GM11168 (cell line): ENCODE measurements around the gene FOXL2NB.

Experiments used
- in situ Hi-C: fragments of 300-500 bp; cut with MboI; formaldehyde crosslinking; loops from one replicate; pipeline ENCODE4 v1.12.0; 2022; ENCODE audit warnings: low sequenced_read_pairs; ENCODE audit not compliant: unreplicated experiment

The FOXL2NB gene

DNA sequence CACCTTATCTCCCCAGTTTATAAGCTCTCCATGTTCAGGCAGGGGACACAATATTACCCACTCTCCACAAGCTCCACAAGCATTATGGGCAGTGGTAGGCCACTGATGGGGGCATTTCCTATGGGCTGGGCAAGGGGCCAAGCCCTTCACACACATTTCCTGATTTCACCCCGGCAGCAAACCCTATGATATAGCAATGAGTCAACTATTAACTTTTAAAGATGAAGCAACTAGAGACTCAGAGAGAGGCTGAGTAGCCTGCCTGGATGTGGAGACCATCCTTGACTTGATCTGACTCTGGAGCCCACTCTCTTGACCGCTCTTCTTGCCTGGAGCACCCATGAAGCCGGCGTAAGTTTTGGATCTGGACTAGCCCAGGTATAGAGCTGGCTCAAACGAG, 27.4 kb downstream of the FOXL2NB start:
- in situ Hi-C loops: no loop called here

- in situ Hi-C loops: no loop called here
Observed at GRCh38 chr3:138975351-138975750, 28.3 kb downstream of the FOXL2NB start.

DNA sequence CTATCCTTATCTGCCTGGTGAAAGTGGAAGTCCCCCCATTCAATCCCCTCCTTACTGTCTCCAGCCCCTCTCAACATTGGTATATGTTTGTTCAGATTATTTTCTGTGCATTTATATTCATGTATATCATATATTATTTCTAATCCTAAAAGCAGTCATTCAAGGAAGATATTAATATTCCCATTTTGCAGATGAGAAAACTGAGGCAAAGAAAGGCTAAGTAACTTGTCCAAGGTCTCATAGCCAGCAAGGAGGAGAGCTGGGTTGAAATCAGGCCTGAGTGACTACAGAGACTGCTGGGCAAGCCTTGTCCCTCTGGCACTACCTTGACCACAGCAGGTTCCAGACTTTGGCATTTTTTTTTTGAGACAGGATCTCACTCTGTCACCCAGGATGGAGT, 29.0 kb downstream of the FOXL2NB start:
- in situ Hi-C loops: no loop called here

- in situ Hi-C loops: no loop called here
Observed at GRCh38 chr3:138984816-138985215, 37.8 kb downstream of the FOXL2NB start.

- in situ Hi-C loops: no loop called here
Observed at GRCh38 chr3:138985932-138986331, 38.9 kb downstream of the FOXL2NB start.

DNA sequence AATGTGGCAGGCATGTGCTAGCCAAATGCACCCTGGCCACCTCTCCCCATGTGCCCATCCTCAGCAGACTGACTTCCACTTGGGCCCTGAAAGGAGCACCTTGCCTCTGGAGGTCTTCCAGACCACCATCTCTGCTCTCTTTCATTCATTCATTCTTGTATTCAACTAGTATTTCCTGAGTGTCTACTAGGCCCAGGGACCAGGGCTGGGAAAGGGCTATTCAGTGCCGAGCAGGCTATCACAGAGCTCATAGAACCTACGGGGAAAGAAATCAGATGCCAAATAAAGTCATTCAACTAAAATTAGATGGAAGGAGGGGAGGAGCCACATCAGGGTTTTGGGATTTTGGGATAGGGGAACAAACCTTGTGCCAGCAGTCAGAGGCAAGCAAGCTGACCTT, 40.2 kb downstream of the FOXL2NB start:
- in situ Hi-C loops: no loop called here

DNA sequence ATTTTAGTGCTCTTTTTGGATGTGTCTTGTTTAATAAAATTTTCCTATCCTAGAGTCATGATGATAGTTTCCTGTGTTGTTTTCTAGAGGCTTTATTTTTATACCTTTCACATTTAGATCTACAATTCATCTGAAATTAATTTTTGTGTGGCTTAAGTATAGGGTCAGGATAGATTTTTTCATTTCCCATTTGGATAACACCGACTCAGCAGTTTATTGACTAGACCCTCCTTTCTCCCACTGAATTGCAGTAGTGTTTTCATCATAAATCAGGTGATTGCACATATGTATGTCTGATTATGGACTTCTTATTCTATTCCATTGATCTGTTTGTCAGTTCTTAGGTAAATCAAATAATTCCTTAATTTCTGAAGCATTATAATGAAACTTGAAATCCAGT, 48.7 kb downstream of the FOXL2NB start:
- in situ Hi-C loops: no loop called here
